NCI-H510A (cell line): Measurements from ENCODE around the gene NSD1.
"Not testable (repeated sequence)": the region's sequence is repeated elsewhere in the genome, so short reads cannot be mapped to it uniquely, and the experiment has no call there.

Experiments used
- DNase-seq: peaks from one replicate; lab custom pipeline; 2025; lab: John Stamatoyannopoulos, UW

NSD1 gene

DNA sequence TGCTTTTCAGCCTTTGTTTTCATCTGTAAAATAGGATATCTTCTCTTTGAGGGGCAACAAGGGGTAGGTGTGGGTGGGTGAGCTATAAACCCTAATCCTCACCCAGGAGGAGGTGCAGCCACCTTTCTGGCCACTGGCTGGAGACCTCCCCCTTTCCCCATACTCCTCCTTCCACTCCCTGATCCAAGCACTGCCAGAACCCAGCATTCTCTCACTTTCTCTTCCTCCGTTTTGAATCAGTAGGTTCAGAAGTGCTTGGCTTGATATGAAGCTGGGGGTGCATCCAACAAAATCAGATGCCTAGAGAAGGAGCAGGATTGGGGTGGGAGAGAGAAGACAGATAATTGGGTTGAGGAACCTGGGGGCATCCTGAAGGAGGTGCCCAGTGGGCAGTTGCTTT lies 6.8 kb upstream of the NSD1 start:
- DNase-seq: no peak

DNA sequence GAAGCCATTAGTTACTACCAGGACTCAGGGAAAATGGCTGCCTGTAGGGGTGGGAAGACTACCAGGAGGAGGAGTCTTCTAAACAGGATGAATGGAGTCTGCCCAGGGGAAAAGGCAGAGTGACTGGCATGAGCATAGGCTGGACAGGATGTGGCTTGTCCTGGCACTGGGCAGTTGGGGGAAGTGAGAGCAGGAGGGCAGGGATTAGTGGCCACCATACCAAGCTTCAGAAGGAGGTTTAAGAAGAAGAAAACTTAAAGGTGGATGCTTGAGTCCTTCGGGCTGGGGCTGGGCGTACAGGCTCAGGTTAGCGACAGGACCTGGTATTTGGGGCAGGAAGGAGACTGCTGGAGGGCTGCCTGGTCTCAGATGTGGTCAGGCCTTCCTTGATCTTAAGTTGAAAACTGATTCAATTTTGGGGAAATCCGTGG lies 5.0 kb upstream of the NSD1 start:
- no peak for DNase-seq

- DNase-seq: no peak
Observed at GRCh38 chr5:177130211-177131018, 3.2 kb upstream of the NSD1 start.

GRCh38 chr5:177131019-177131320 lies 2.6 kb upstream of the NSD1 start:
- no peak for DNase-seq

DNA sequence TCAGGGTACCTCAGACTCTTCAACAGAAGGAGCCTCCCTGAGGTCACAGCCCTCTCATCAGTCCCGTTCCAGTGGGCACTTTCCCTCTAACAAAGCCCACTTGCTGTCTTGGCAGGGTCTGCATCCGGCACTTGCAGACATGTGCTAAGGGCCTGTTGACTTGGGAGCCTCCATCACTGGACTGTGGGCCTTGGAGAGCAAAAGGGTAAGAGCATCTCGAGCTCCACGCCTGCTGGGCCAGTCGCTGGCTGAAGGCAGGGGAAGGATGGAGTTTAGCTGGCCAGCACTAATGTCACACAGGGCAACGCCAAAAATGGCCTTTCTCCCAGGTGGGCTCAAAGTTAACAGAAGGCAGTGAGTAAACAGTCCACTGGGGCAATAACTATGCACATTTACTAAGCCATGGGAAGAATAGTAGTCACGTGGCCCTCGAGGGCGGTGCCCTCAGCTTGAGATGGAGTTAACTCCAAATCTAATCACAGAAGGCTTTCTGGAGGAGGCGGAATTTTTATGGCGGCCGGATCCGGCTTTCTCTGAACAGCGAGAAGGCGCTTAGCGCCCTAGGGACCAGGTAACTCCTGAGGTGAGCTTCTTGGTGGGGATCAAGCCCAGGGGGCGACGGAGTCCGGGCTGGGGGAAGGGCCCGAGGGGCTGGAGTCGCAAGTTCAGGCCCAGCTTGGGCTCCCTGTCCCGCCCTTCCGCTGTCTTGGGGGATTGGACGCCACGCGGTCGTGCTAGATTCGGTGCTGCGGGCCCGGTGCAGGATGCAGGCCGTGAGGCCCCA lies 2.0 kb upstream of the NSD1 start:
- no peak for DNase-seq

- DNase-seq: no peak
Observed at GRCh38 chr5:177132136-177133095, 1.2 kb upstream of the NSD1 start.

GRCh38 chr5:177133853-177134696 lies 502 bp downstream of the NSD1 start:
- no peak for DNase-seq

DNA sequence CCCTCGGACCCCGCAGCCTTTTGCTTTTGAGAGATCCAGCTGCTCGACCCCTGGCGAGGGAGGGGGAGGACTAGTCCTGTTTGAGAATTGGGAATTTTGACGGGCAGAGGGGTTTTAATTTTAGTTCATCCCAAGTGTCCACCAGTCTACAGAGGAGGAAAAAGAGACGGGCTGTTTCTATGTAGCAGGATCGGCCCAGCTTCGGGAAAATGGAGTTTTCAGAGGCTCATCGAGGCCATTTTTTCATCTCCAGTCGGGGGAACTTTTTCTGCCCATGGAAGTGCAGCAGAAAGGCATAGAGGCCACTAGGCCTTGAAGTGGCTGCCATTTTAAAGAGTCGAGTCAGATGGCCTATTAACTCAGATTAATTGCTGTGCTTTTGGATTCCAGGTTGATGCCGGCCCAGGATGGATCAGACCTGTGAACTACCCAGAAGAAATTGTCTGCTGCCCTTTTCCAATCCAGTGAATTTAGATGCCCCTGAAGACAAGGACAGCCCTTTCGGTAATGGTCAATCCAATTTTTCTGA lies 1.2 kb downstream of the NSD1 start:
- no peak for DNase-seq

DNA sequence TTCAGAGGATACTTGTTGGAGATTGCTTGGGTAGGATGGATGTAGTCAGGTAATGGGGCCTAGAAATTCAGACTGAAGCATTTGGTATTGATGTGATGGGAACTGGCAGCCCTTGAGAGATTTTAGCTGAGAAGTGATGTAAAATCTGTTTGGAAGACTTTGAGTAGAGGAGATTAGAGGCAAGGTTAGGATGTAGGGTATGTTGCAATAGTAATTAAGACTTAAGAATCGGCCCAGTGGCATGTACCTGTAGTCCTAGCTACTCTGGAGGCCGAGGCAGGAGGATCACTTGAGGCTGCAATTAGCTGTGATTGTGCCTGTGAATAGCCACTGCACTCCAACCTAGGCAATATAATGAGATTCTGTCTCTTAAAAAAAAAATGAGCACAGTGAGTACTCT lies 6.7 kb downstream of the NSD1 start:
- no peak for DNase-seq

DNA sequence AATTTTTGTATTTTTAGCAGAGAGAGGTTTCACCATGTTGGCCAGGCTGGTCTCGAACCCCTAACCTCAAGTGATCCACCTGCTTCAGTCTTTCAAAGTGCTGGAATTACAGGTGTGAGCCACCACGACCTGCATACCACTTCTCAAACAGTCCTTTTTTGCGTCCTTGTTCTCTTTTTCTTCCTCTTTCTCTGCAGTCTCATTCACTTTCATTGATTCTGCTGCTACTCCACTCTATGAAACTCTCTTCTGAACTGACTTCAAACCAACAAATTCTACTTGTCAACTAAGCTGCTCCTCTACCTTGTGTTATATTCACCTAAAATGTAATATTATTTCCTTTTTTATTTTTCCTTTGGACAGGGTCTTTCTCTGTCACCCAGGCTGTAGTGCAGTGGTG lies 7.9 kb downstream of the NSD1 start:
- DNase-seq: no peak

GRCh38 chr5:177142098-177142611 lies 8.6 kb downstream of the NSD1 start:
- no peak for DNase-seq

- no peak for DNase-seq
Observed at GRCh38 chr5:177142778-177143177, 9.2 kb downstream of the NSD1 start.

DNA sequence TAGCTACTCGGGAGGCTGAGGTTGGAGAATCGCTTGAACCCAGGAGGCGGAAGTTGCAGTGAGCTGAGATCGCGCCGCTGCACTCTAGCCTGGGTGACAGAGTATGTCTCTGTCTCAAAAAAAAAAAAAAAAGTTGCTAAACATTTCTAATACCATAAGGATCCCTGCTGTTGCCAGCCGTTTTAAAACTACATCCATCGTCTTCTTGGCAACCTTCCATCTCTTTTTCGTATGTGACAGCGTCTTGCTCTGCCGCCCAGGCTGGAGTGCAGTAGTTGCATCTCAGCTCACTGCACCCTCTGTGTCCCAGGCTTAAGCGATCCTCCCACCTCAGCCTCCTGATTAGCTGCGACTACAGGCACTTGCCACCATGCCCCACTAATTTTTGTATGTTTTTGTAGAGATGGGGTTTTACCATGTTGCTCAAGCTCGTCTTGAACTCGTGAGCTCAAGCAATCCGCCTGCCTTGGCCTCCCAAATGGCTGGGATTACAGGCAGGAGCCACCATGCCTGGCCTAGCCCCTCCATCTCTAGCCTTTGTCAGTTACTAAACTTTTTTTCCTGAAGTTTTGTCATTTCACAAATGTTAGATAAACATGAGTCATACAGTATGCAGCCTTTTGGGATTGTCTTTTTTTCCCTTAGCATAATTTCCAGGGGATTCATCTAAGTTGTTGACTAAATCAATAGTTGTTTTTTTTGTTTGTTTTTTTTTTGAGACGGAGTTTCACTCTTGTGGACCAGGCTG lies 13.5 kb downstream of the NSD1 start:
- DNase-seq: no peak

- not testable (repeated sequence) for DNase-seq
Observed at GRCh38 chr5:177150061-177150460, 16.5 kb downstream of the NSD1 start.

DNA sequence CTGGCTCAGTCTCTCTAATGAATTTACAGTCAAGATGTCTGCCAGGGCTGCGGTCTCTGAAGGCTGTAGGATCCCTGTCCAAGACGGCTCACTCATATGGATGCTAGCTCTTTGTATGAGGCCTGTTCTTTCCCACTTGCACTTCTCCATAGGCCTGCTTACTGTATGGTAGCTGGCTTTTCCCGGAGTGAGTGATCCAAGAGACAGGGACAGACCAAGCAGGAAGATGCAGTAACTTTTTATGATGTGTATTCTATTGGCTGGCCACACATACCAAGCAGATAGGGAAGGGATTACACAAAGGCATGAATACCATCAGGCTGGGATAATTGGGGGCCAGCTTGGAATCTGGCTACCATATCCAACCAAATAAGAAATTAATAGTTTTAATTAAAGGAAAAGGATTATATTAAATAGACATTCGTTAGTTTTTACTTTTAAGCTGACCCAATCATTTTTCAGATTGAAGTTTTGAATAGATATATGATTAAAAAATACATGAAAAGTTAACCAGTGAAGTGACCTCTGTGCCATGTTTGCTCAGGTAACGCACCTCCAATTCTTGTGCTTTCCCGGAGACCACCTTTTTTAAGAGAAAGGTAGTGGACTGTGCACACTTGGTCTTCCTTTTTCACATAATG lies 20.6 kb downstream of the NSD1 start:
- DNase-seq: no peak

DNA sequence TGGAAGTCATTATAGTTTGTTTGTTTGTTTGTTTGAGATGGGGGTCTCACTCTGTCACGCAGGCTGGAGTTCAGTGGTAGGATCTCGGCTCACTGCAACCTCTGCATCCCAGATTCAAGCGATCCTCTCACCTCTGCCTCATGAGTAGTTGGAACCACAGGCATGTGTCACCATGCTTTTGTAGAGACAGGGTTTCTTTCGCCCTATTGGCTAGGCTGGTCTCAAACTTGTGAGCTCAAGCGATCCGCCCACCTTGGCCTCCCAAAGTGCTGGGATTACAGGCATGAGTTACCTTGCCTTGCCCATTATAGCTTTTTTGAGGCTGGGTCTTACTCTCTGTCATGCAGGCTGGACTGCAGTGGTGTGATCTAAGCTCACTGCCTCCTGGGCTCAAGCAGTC lies 28.8 kb downstream of the NSD1 start:
- DNase-seq: no peak

- DNase-seq: no peak
Observed at GRCh38 chr5:177163500-177163899, 29.9 kb downstream of the NSD1 start.

- no peak for DNase-seq
Observed at GRCh38 chr5:177169271-177169670, 35.7 kb downstream of the NSD1 start.

DNA sequence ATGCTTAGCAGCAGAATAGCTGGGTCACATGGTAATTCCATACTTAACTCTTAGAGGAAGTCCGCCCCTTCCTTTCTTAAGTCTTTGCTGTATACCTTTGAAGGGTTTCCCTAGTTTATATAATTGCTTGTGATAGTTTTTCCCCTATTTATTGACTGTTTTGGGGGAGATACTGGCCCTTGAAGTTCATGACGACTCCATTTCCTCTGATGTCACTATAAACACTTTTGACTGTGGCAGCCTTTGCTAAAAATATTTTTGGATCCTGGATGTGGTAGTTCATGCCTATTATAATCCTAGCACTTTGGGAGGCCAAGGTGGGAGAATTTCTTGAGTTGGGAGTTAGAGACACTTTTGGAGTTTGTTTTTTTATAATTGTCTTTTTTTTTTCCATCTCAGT lies 38.4 kb downstream of the NSD1 start:
- DNase-seq: no peak

- DNase-seq: no peak
Observed at GRCh38 chr5:177175336-177175735, 41.8 kb downstream of the NSD1 start.
